22Rv1 (cell line): ENCODE measurements around the gene NTMT2.

ENCODE experiments used
- ZFX ChIP-seq: fragments of 450-650 bp; IDR thresholded peaks from 2 replicates; pipeline ENCODE4 v1.6.1; 2017; ENCODE audit warnings: antibody characterized with exemption, borderline replicate concordance
- TF ChIP-seq, protein P1 (sequence below): fragments of 450-650 bp; IDR thresholded peaks from 2 replicates; pipeline ENCODE4 v1.5.1; 2017; ENCODE audit warnings: mild to moderate bottlenecking

DNA sequence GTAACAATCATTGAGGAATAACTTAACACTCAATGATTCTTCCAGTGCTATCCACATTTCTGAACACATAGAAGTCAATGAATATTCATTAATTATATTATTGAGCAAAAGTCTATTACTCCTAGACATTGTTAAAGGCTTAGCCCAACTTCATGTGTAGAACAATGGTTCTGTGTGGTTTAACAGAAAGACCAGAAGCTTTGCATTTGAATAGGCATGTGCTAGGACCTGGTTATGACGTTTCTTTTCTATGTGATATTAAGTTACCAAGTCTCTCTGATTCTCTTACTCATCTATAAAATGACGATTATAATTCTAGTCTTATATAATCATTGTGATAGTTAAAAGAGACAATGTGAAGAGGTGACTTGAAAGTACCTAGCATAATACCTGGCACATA, 5.2 kb downstream of the NTMT2 start:
- TF ChIP-seq, protein P1, sequence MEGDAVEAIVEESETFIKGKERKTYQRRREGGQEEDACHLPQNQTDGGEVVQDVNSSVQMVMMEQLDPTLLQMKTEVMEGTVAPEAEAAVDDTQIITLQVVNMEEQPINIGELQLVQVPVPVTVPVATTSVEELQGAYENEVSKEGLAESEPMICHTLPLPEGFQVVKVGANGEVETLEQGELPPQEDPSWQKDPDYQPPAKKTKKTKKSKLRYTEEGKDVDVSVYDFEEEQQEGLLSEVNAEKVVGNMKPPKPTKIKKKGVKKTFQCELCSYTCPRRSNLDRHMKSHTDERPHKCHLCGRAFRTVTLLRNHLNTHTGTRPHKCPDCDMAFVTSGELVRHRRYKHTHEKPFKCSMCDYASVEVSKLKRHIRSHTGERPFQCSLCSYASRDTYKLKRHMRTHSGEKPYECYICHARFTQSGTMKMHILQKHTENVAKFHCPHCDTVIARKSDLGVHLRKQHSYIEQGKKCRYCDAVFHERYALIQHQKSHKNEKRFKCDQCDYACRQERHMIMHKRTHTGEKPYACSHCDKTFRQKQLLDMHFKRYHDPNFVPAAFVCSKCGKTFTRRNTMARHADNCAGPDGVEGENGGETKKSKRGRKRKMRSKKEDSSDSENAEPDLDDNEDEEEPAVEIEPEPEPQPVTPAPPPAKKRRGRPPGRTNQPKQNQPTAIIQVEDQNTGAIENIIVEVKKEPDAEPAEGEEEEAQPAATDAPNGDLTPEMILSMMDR, result no peak
- no peak for TF ChIP-seq ZFX
